WTC11 (cell line): ENCODE measurements around the gene PIP4K2A. TPM values are rescaled to one million over a fixed set of nuclear protein-coding genes. Genes with fewer than 3 reads are reported as not detected.

ENCODE experiments used
- ATAC-seq: fragments of 200-7000 bp; cut with Tn5 transposase; 2 replicates; pipeline ENCODE4 v1.10.0; 2021; ENCODE audit warnings: mild to moderate bottlenecking, moderate library complexity
- CTCF ChIA-PET: fragments of 300-600 bp; sonication (Branson Sonifier 250); formaldehyde crosslinking; loops from one replicate; lab custom pipeline; 2021; ENCODE audit warnings: antibody characterized with exemption; lab: Charles Lee
- POLR2A ChIA-PET: fragments of 350-600 bp; sonication (Branson Sonifier 250); formaldehyde crosslinking; loops from one replicate; lab custom pipeline; 2021; ENCODE audit warnings: antibody characterized with exemption; lab: Charles Lee
- DNase-seq: peaks from one replicate; pipeline ENCODE4 v3.0.0; 2021; ENCODE audit warnings: low spot score
- H3K27ac Mint-ChIP-seq: 2 replicates; pipeline ENCODE4 v1.8.0; 2021; ENCODE audit warnings: mixed read lengths
- H3K27me3 Mint-ChIP-seq: 2 replicates; pipeline ENCODE4 v1.8.0; 2021; ENCODE audit warnings: low read depth, mild to moderate bottlenecking, moderate library complexity, mixed read lengths
- H3K36me3 Mint-ChIP-seq: 2 replicates; pipeline ENCODE4 v1.8.0; 2021; ENCODE audit warnings: mixed read lengths
- H3K4me1 Mint-ChIP-seq: 2 replicates; pipeline ENCODE4 v1.8.0; 2022; ENCODE audit warnings: mixed read lengths
- H3K4me3 Mint-ChIP-seq: 2 replicates; pipeline ENCODE4 v1.8.0; 2021; ENCODE audit warnings: mild to moderate bottlenecking, moderate library complexity, mixed read lengths
- H3K9me3 Mint-ChIP-seq: 2 replicates; pipeline ENCODE4 v1.8.0; 2021; ENCODE audit warnings: mixed read lengths
- ATF2 ChIP-seq: sonication (generic); formaldehyde crosslinking; IDR thresholded peaks from 2 replicates; pipeline ENCODE4 v1.8.1; 2022; ENCODE audit warnings: low read depth, missing genetic modification reagents, borderline replicate concordance
- CREM ChIP-seq: sonication (generic); formaldehyde crosslinking; IDR thresholded peaks from 2 replicates; pipeline ENCODE4 v1.8.1; 2022; ENCODE audit warnings: mild to moderate bottlenecking, missing genetic modification reagents, moderate library complexity
- ERG ChIP-seq: fragments of 250-450 bp; sonication (Bioruptor Pico); IDR thresholded peaks from 2 replicates; pipeline ENCODE4 v1.8.0; 2021; ENCODE audit warnings: mild to moderate bottlenecking
- FOXP1 ChIP-seq: sonication (generic); formaldehyde crosslinking; IDR thresholded peaks from 2 replicates; pipeline ENCODE4 v1.8.0; 2022; ENCODE audit warnings: missing genetic modification reagents, mild to moderate bottlenecking, moderate library complexity, borderline replicate concordance
- JAZF1 ChIP-seq: fragments of 250-450 bp; sonication (Bioruptor Pico); IDR thresholded peaks from 2 replicates; pipeline ENCODE4 v1.9.0; 2021; ENCODE audit warnings: moderate library complexity, mild to moderate bottlenecking, inconsistent platforms
- JUN ChIP-seq: sonication (generic); formaldehyde crosslinking; IDR thresholded peaks from 2 replicates; pipeline ENCODE4 v1.8.0; 2023; ENCODE audit warnings: mild to moderate bottlenecking, missing genetic modification reagents
- KAT7 ChIP-seq: sonication (generic); formaldehyde crosslinking; IDR thresholded peaks from 2 replicates; pipeline ENCODE4 v1.8.1; 2023; ENCODE audit warnings: missing genetic modification reagents, mild to moderate bottlenecking, borderline replicate concordance
- MXD4 ChIP-seq: fragments of 250-450 bp; sonication (Bioruptor Pico); IDR thresholded peaks from 2 replicates; pipeline ENCODE4 v1.8.0; 2021; ENCODE audit warnings: mild to moderate bottlenecking, moderate library complexity, borderline replicate concordance
- NR1H2 ChIP-seq: sonication (generic); formaldehyde crosslinking; IDR thresholded peaks from 2 replicates; pipeline ENCODE4 v1.9.0; 2021; ENCODE audit warnings: mild to moderate bottlenecking, moderate library complexity, missing genetic modification reagents
- NR3C1 ChIP-seq: sonication (generic); formaldehyde crosslinking; conservative IDR thresholded peaks from 2 replicates; pipeline ENCODE4 v1.8.1; 2023; ENCODE audit warnings: low read depth, mild to moderate bottlenecking, missing genetic modification reagents
- TCF7 ChIP-seq: sonication (generic); formaldehyde crosslinking; IDR thresholded peaks from 2 replicates; pipeline ENCODE4 v1.8.0; 2022; ENCODE audit warnings: mild to moderate bottlenecking, low read depth, missing genetic modification reagents, moderate library complexity
- ZNF121 ChIP-seq: sonication (generic); formaldehyde crosslinking; IDR thresholded peaks from 2 replicates; pipeline ENCODE4 v1.8.0; 2023; ENCODE audit warnings: missing genetic modification reagents
- ZNF232 ChIP-seq: sonication (generic); formaldehyde crosslinking; IDR thresholded peaks from 2 replicates; pipeline ENCODE4 v1.8.0; 2022; ENCODE audit warnings: mild to moderate bottlenecking, missing genetic modification reagents
- ZNF396 ChIP-seq: fragments of 250-450 bp; sonication (Bioruptor Pico); IDR thresholded peaks from 2 replicates; pipeline ENCODE4 v1.8.0; 2021; ENCODE audit warnings: mild to moderate bottlenecking, moderate library complexity, borderline replicate concordance
- ZNF671 ChIP-seq: fragments of 250-450 bp; sonication (Bioruptor Pico); IDR thresholded peaks from 2 replicates; pipeline ENCODE4 v1.8.0; 2021; ENCODE audit warnings: mild to moderate bottlenecking
- total RNA-seq: library from RNA; stranded (reverse); gene quantifications from 3 replicates; pipeline ENCODE4 v1.2.3, GENCODE V29; 2021
- TF ChIP-seq, protein P1 (sequence below): sonication (generic); formaldehyde crosslinking; IDR thresholded peaks from 2 replicates; pipeline ENCODE4 v1.8.0; 2022; ENCODE audit warnings: mild to moderate bottlenecking, missing genetic modification reagents
- TF ChIP-seq, protein P2 (sequence below): sonication (generic); formaldehyde crosslinking; IDR thresholded peaks from 2 replicates; pipeline ENCODE4 v1.8.1; 2023; ENCODE audit warnings: mild to moderate bottlenecking, missing genetic modification reagents, moderate library complexity
- TF ChIP-seq, protein P3 (sequence below): fragments of 250-450 bp; sonication (Bioruptor Pico); IDR thresholded peaks from 2 replicates; pipeline ENCODE4 v1.9.0; 2021; ENCODE audit warnings: mild to moderate bottlenecking
- TF ChIP-seq, protein P4 (sequence below): sonication (generic); formaldehyde crosslinking; IDR thresholded peaks from 2 replicates; pipeline ENCODE4 v1.8.1; 2023; ENCODE audit warnings: mild to moderate bottlenecking, missing genetic modification reagents, moderate library complexity

Gene PIP4K2A
- total RNA-seq, 1 experiment from 2014 or later: 47.5 TPM

DNA sequence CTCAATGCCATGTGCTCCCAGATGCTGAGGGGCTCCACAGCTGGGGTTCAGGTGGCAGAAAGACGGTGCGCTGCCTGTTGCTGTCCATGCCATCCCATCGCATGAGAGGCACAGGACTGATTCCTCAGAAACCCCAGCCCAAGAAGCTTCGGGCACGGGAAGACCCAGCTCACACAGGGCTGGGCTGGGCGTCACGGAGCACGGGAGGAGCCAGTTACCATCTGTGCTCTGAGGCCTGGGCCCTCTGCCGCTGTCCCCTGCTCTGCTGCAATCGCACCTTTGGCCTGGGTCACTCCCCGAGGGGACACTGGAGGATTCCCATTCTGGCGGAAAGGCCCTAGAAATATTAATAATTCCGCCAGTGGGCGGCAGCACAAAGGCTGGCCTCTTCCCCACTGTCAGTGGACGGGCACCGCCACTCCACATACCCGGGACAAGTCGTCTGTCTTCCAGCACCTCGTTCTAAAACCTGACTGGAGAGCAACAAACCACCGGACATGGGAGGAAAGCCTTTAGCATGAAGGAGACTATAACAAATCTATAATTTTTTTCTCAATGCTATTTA, 92.1 kb downstream of the PIP4K2A start:
- TF ChIP-seq ZNF671 (CRISPR knock-in tag) (no peak), NR1H2 (no peak), ZNF232 (CRISPR knock-in tag) (no peak)
- Mint-ChIP-seq H3K4me1 (peaks cover 89% of the 10 kb centered on the region), H3K36me3 (no peaks in the 10 kb centered on the region), H3K9me3 (no peaks in the 10 kb centered on the region), H3K27me3 (no peaks in the 10 kb centered on the region), H3K4me3 (no peak overlapping the region), H3K27ac (no peak overlapping the region)
- no peak for ATAC-seq
- DNase-seq: no peak
- ChIA-PET POLR2A (no interaction called here), CTCF (no interaction called here)

- TF ChIP-seq CREM (CRISPR knock-in tag): no peak
- TF ChIP-seq NR3C1 (CRISPR knock-in tag): no peak
- TF ChIP-seq, all 79 proteins: peak for 0
- ChIA-PET CTCF (no interaction called here), POLR2A (no interaction called here)
- H3K36me3 Mint-ChIP-seq: no peaks in the 10 kb centered on the region
- no peak overlapping the region for H3K4me3 Mint-ChIP-seq
- H3K27ac Mint-ChIP-seq: no peak overlapping the region; the same call in 1 of the 2 replicates
- no peaks in the 10 kb centered on the region for H3K27me3 Mint-ChIP-seq
- no peaks in the 10 kb centered on the region for H3K9me3 Mint-ChIP-seq
- ATAC-seq: no peak
- peaks cover 90% of the 10 kb centered on the region for H3K4me1 Mint-ChIP-seq
- no peak for DNase-seq
Measured at GRCh38 chr10:22621726-22622125, 92.7 kb downstream of the PIP4K2A start.

- no peak for DNase-seq
- peak overlapping the region; percentile 28; the same call in 1 of the 2 replicates for H3K27ac Mint-ChIP-seq
- POLR2A ChIA-PET: no interaction called here
- H3K27me3 Mint-ChIP-seq: no peaks in the 10 kb centered on the region
- ATAC-seq: no peak
- TF ChIP-seq, protein P1, sequence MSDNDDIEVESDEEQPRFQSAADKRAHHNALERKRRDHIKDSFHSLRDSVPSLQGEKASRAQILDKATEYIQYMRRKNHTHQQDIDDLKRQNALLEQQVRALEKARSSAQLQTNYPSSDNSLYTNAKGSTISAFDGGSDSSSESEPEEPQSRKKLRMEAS (CRISPR knock-in tag): no peak
- no peak for TF ChIP-seq ZNF396 (CRISPR knock-in tag)
- TF ChIP-seq NR3C1 (CRISPR knock-in tag): no peak
- no peak overlapping the region for H3K4me3 Mint-ChIP-seq
- no peaks in the 10 kb centered on the region for H3K36me3 Mint-ChIP-seq
- H3K9me3 Mint-ChIP-seq: no peaks in the 10 kb centered on the region
- peaks cover 89% of the 10 kb centered on the region for H3K4me1 Mint-ChIP-seq
- CTCF ChIA-PET: interaction anchor here (1.7 kb wide), 1 partner anchor 10 kb away, joined by 6 read pairs; no protein-coding TSS in a partner anchor
Measured at GRCh38 chr10:22620929-22621328, 93.4 kb downstream of the PIP4K2A start.

DNA sequence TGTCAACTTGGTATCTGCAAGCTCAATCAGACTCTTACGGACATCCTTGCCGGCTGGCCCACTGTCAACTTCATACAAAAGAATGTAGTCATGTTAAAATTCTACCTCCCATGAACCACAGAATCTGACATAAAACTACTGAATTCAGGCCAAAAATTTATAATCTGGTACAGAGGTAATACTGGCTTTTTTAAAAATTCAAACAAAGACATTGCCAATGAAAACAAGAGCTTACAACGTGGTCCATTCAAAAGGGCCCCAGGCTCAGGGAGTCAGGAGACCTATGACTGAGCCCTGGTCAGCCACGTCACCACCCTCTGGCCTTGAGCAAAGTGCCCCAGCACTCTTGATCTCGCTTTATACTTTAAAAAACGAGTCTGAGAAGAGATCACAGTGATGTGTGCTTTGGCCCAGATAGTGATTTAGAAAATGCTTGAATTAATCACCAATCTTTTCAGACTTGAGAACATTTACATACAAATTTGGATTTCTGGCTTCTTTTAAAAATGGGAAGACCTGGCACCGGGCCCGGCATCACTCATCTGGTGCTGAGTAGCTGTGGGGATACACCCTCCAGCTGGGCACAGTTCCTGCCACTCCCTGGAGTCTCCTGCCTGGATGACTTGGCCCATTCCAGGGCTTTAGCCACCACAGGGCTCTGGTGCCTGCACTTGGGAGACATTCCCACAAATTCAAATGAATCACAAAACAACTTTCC, 94.1 kb downstream of the PIP4K2A start:
- CTCF ChIA-PET: interaction anchor here (1.7 kb wide), 1 partner anchor 10 kb away, joined by 6 read pairs; no protein-coding TSS in a partner anchor
- peaks cover 89% of the 10 kb centered on the region for H3K4me1 Mint-ChIP-seq

GRCh38 chr10:22619101-22619500, 95.3 kb downstream of the PIP4K2A start:
- no peak overlapping the region for H3K27ac Mint-ChIP-seq
- ATAC-seq: no peak
- H3K9me3 Mint-ChIP-seq: no peaks in the 10 kb centered on the region
- peaks cover 89% of the 10 kb centered on the region for H3K4me1 Mint-ChIP-seq
- H3K4me3 Mint-ChIP-seq: no peak overlapping the region
- no peak for DNase-seq
- H3K27me3 Mint-ChIP-seq: no peaks in the 10 kb centered on the region
- H3K36me3 Mint-ChIP-seq: no peaks in the 10 kb centered on the region
- POLR2A ChIA-PET: no interaction called here
- CTCF ChIA-PET: no interaction called here
- TF ChIP-seq, protein P2, sequence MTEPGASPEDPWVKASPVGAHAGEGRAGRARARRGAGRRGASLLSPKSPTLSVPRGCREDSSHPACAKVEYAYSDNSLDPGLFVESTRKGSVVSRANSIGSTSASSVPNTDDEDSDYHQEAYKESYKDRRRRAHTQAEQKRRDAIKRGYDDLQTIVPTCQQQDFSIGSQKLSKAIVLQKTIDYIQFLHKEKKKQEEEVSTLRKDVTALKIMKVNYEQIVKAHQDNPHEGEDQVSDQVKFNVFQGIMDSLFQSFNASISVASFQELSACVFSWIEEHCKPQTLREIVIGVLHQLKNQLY (CRISPR knock-in tag): no peak
- no peak for TF ChIP-seq JAZF1 (CRISPR knock-in tag)
- no peak for TF ChIP-seq ATF2 (CRISPR knock-in tag)
- TF ChIP-seq TCF7 (CRISPR knock-in tag): no peak
- TF ChIP-seq MXD4 (CRISPR knock-in tag): no peak
- TF ChIP-seq, protein P3, sequence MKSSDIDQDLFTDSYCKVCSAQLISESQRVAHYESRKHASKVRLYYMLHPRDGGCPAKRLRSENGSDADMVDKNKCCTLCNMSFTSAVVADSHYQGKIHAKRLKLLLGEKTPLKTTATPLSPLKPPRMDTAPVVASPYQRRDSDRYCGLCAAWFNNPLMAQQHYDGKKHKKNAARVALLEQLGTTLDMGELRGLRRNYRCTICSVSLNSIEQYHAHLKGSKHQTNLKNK (CRISPR knock-in tag): no peak
- no peak for TF ChIP-seq JUN
- no peak for TF ChIP-seq KAT7 (CRISPR knock-in tag)
- TF ChIP-seq FOXP1 (CRISPR knock-in tag): no peak
- TF ChIP-seq, protein P4, sequence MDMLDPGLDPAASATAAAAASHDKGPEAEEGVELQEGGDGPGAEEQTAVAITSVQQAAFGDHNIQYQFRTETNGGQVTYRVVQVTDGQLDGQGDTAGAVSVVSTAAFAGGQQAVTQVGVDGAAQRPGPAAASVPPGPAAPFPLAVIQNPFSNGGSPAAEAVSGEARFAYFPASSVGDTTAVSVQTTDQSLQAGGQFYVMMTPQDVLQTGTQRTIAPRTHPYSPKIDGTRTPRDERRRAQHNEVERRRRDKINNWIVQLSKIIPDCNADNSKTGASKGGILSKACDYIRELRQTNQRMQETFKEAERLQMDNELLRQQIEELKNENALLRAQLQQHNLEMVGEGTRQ (CRISPR knock-in tag): no peak

More for the DNA sequence above, 94.1 kb downstream of the PIP4K2A start:
- no peak for DNase-seq
- Mint-ChIP-seq H3K27ac (peak overlapping the region; percentile 28; the same call in 1 of the 2 replicates), H3K4me3 (no peak overlapping the region), H3K9me3 (no peaks in the 10 kb centered on the region), H3K27me3 (no peaks in the 10 kb centered on the region), H3K36me3 (no peaks in the 10 kb centered on the region)
- ATAC-seq: no peak
- POLR2A ChIA-PET: interaction anchor here (0.6 kb wide), 1 partner anchor 652 kb away, joined by 4 read pairs; no protein-coding TSS in a partner anchor
- TF ChIP-seq ERG (no peak), ZNF121 (CRISPR knock-in tag) (peak; percentile 51; the same call in 1 of the 2 replicates)
